ENCODE results near the gene RPS23.

Gene RPS23

GRCh38 chr5:82295959-82296531, 17.9 kb upstream of the RPS23 start:
- TF ChIP-seq, protein P1, sequence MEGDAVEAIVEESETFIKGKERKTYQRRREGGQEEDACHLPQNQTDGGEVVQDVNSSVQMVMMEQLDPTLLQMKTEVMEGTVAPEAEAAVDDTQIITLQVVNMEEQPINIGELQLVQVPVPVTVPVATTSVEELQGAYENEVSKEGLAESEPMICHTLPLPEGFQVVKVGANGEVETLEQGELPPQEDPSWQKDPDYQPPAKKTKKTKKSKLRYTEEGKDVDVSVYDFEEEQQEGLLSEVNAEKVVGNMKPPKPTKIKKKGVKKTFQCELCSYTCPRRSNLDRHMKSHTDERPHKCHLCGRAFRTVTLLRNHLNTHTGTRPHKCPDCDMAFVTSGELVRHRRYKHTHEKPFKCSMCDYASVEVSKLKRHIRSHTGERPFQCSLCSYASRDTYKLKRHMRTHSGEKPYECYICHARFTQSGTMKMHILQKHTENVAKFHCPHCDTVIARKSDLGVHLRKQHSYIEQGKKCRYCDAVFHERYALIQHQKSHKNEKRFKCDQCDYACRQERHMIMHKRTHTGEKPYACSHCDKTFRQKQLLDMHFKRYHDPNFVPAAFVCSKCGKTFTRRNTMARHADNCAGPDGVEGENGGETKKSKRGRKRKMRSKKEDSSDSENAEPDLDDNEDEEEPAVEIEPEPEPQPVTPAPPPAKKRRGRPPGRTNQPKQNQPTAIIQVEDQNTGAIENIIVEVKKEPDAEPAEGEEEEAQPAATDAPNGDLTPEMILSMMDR (IDR thresholded peaks at IDR 0.05; ENCODE audit: low read depth, low read length, missing control alignments) = no peak
- in situ Hi-C loops (cut with HindIII; ENCODE audit: low sequenced_read_pairs) = no loop called here
- DNase-seq (ENCODE audit: low read depth) = no peak
- H3K4me3 ChIP-seq (ENCODE audit: low read depth, low read length) = no peak overlapping the region

GRCh38 chr5:82295144-82295543, 17.0 kb upstream of the RPS23 start:
- in situ Hi-C loops (cut with HindIII; ENCODE audit: low sequenced_read_pairs) = no loop called here
- DNase-seq (ENCODE audit: low read depth) = no peak
- TF ChIP-seq, protein P1 (IDR thresholded peaks at IDR 0.05; ENCODE audit: low read depth, low read length, missing control alignments) = no peak
- H3K4me3 ChIP-seq (ENCODE audit: low read depth, low read length) = no peak overlapping the region

- no peak for DNase-seq (ENCODE audit: low read depth)
- in situ Hi-C loops (cut with HindIII; ENCODE audit: low sequenced_read_pairs) = no loop called here
- TF ChIP-seq, protein P1 (IDR thresholded peaks at IDR 0.05; ENCODE audit: low read depth, low read length, missing control alignments) = no peak
- no peak overlapping the region for H3K4me3 ChIP-seq (ENCODE audit: low read depth, low read length)
Measured at GRCh38 chr5:82291420-82291819, 13.3 kb upstream of the RPS23 start.

DNA sequence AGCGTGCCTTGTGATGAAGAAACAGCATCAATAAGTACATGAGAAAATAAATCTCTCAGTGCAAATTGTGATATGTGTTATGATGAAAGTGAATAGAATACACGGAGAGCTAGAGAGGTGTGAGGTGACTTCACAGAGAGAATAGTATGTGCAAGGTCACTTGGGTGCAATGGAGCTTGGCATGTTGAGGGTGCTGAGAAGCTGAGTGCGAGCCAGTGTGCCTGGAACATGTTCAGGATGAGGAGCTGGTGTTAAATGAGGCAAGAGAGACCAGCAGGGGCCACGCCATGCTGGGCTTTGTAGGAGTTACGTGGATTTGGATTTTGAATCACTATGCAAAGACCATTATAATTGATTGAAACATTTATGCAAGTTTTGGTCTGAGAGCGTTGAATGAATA, 12.8 kb upstream of the RPS23 start:
- no peak overlapping the region for H3K4me3 ChIP-seq (ENCODE audit: low read depth, low read length)
- in situ Hi-C loops (cut with HindIII; ENCODE audit: low sequenced_read_pairs) = no loop called here
- no peak for DNase-seq (ENCODE audit: low read depth)
- TF ChIP-seq, protein P1 (IDR thresholded peaks at IDR 0.05; ENCODE audit: low read depth, low read length, missing control alignments) = no peak

- in situ Hi-C loops (cut with HindIII; ENCODE audit: low sequenced_read_pairs) = no loop called here
- H3K4me3 ChIP-seq (ENCODE audit: low read depth, low read length) = no peak overlapping the region
- TF ChIP-seq, protein P1 (IDR thresholded peaks at IDR 0.05; ENCODE audit: low read depth, low read length, missing control alignments) = no peak
- no peak for DNase-seq (ENCODE audit: low read depth)
Measured at GRCh38 chr5:82290005-82290404, 11.9 kb upstream of the RPS23 start.

DNA sequence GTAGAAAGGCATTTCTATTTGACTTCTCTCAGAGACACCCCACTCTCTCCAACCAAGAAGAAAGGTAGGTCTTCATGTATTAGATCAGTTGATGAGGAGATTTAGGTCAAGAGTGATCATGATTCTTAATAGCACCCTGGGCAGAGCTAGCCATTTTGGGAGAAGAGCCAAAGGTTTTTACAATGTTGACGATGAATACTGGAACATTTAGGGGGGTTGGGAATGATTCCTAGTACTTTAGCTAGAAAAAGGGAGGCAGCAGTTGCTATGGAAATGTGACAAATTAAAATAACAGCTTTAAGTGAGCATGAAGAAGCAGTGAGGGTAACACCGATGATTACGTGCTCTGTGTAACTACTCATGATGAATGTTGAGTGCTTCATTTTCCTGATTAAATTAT, 9.5 kb upstream of the RPS23 start:
- in situ Hi-C loops (cut with HindIII; ENCODE audit: low sequenced_read_pairs) = no loop called here
- H3K4me3 ChIP-seq (ENCODE audit: low read depth, low read length) = no peak overlapping the region
- no peak for DNase-seq (ENCODE audit: low read depth)
- TF ChIP-seq, protein P1 (IDR thresholded peaks at IDR 0.05; ENCODE audit: low read depth, low read length, missing control alignments) = no peak
